Measurements from ENCODE around the gene ZNF575.
"Not testable (repeated sequence)": the region's sequence is repeated elsewhere in the genome, so short reads cannot be mapped to it uniquely, and the experiment has no call there.

The ZNF575 gene

GRCh38 chr19:43512399-43512798 is 20.6 kb upstream of the ZNF575 start:
- DNase-seq = not testable (repeated sequence)

- DNase-seq = no peak
Observed at GRCh38 chr19:43518051-43518450, 14.9 kb upstream of the ZNF575 start.

GRCh38 chr19:43519436-43520088 is 13.4 kb upstream of the ZNF575 start:
- peak; percentile 92 for DNase-seq

GRCh38 chr19:43522929-43523328 is 10.1 kb upstream of the ZNF575 start:
- no peak for DNase-seq

- DNase-seq = not testable (repeated sequence)
Observed at GRCh38 chr19:43523696-43524095, 9.3 kb upstream of the ZNF575 start.

GRCh38 chr19:43524922-43525835 is 7.8 kb upstream of the ZNF575 start:
- DNase-seq = no peak

GRCh38 chr19:43525836-43526771 is 6.9 kb upstream of the ZNF575 start:
- DNase-seq = no peak

- DNase-seq = peak; percentile 45
Observed at GRCh38 chr19:43526884-43527859, 5.8 kb upstream of the ZNF575 start, which contains the start of gene ETHE1. TSS of gene ETHE1 (minus strand) at chr19:43527201. CDS start at chr19:43527177, 24 bp downstream.

GRCh38 chr19:43527860-43528622 is 4.9 kb upstream of the ZNF575 start:
- DNase-seq = no peak

- no peak for DNase-seq
Observed at GRCh38 chr19:43532571-43532961, 422 bp upstream of the ZNF575 start.

GRCh38 chr19:43533546-43534304 is 737 bp downstream of the ZNF575 start:
- DNase-seq = peak; percentile 100

GRCh38 chr19:43534305-43534815 is 1.4 kb downstream of the ZNF575 start:
- no peak for DNase-seq

- peak; percentile 50 for DNase-seq
Observed at GRCh38 chr19:43534816-43535761, 2.1 kb downstream of the ZNF575 start.

GRCh38 chr19:43538922-43539321 is 5.9 kb downstream of the ZNF575 start:
- DNase-seq = no peak

- DNase-seq = no peak
Observed at GRCh38 chr19:43540381-43540780, 7.4 kb downstream of the ZNF575 start.

GRCh38 chr19:43541920-43542650 is 9.1 kb downstream of the ZNF575 start:
- no peak for DNase-seq

GRCh38 chr19:43544077-43544476 is 11.1 kb downstream of the ZNF575 start:
- DNase-seq = no peak

GRCh38 chr19:43545276-43545675 is 12.3 kb downstream of the ZNF575 start:
- DNase-seq = no peak
